HepG2 (cell line): ENCODE results near the gene NLRC4. TPM values are rescaled to one million over a fixed set of nuclear protein-coding genes. Genes with fewer than 3 reads are reported as not detected.

Experiments
- ATF2 ChIP-seq: sonication (generic); formaldehyde crosslinking; IDR thresholded peaks from 2 replicates; pipeline ENCODE4 v1.4.0; 2020; ENCODE audit warnings: missing genetic modification reagents
- DR1 ChIP-seq: sonication (generic); formaldehyde crosslinking; IDR thresholded peaks from 2 replicates; pipeline ENCODE4 v1.8.0; 2021; ENCODE audit warnings: mild to moderate bottlenecking, missing genetic modification reagents, inconsistent platforms
- GMEB2 ChIP-seq: IDR thresholded peaks from 2 replicates; pipeline ENCODE4 v1.6.1; 2016; ENCODE audit warnings: missing biosample characterization, missing genetic modification reagents, low read depth
- GRHL1 ChIP-seq: sonication (generic); formaldehyde crosslinking; conservative IDR thresholded peaks from 2 replicates; pipeline ENCODE4 v1.8.0; 2022; ENCODE audit warnings: missing genetic modification reagents
- KMT2A ChIP-seq: sonication (generic); formaldehyde crosslinking; IDR thresholded peaks from 2 replicates; pipeline ENCODE4 v1.4.0; 2020; ENCODE audit warnings: missing genetic modification reagents
- MTA1 ChIP-seq: sonication (generic); formaldehyde crosslinking; IDR thresholded peaks from 2 replicates; pipeline ENCODE4 v1.4.0; 2020; ENCODE audit warnings: missing genetic modification reagents, mild to moderate bottlenecking, borderline replicate concordance
- PRDM4 ChIP-seq: sonication (generic); formaldehyde crosslinking; IDR thresholded peaks from 2 replicates; pipeline ENCODE4 v1.9.0; 2021; ENCODE audit warnings: missing genetic modification reagents, borderline replicate concordance
- PTBP1 ChIP-seq: fragments of 200-400 bp; formaldehyde crosslinking; IDR thresholded peaks from 2 replicates; pipeline ENCODE4 v1.6.1; 2018; ENCODE audit warnings: low read length, low read depth; ENCODE audit not compliant: poor library complexity, severe bottlenecking
- RBM39 ChIP-seq: fragments of 200-400 bp; formaldehyde crosslinking; IDR thresholded peaks from one replicate; pipeline ENCODE4 v1.6.1; 2018; ENCODE audit warnings: antibody characterized with exemption, mild to moderate bottlenecking, low read depth, low read length; ENCODE audit not compliant: poor library complexity, severe bottlenecking
- RXRB ChIP-seq: IDR thresholded peaks from 2 replicates; pipeline ENCODE4 v1.6.1; 2016; ENCODE audit warnings: borderline replicate concordance, missing genetic modification reagents, missing compliant biosample characterization
- TCF7 ChIP-seq: sonication (generic); IDR thresholded peaks from 2 replicates; pipeline ENCODE4 v1.6.1; 2016; ENCODE audit warnings: antibody characterized with exemption, low read depth
- TFDP1 ChIP-seq: IDR thresholded peaks from 2 replicates; pipeline ENCODE4 v1.6.1; 2016; ENCODE audit warnings: missing compliant biosample characterization, missing genetic modification reagents, borderline replicate concordance
- TMF1 ChIP-seq: sonication (generic); formaldehyde crosslinking; IDR thresholded peaks from 2 replicates; pipeline ENCODE4 v1.8.1; 2022; ENCODE audit warnings: low read depth, missing genetic modification reagents
- ZC3H4 ChIP-seq: sonication (generic); formaldehyde crosslinking; IDR thresholded peaks from 2 replicates; pipeline ENCODE4 v1.4.0; 2020; ENCODE audit warnings: missing genetic modification reagents, borderline replicate concordance
- ZFP90 ChIP-seq: sonication (generic); formaldehyde crosslinking; IDR thresholded peaks from 2 replicates; pipeline ENCODE4 v1.8.0; 2022; ENCODE audit warnings: missing genetic modification reagents, mild to moderate bottlenecking, inconsistent platforms, borderline replicate concordance
- ZMAT3 ChIP-seq: sonication (generic); formaldehyde crosslinking; conservative IDR thresholded peaks from 2 replicates; pipeline ENCODE4 v1.7.0; 2021; ENCODE audit warnings: missing genetic modification reagents
- ZNF326 ChIP-seq: sonication (generic); formaldehyde crosslinking; IDR thresholded peaks from 2 replicates; pipeline ENCODE4 v1.4.0; 2020; ENCODE audit warnings: missing genetic modification reagents, borderline replicate concordance
- ZNF570 ChIP-seq: sonication (generic); formaldehyde crosslinking; IDR thresholded peaks from 2 replicates; pipeline ENCODE4 v1.4.0; 2020; ENCODE audit warnings: mild to moderate bottlenecking, missing genetic modification reagents, borderline replicate concordance
- ZNF577 ChIP-seq: sonication (generic); formaldehyde crosslinking; IDR thresholded peaks from 2 replicates; pipeline ENCODE4 v1.4.0; 2020; ENCODE audit warnings: mild to moderate bottlenecking, low read depth, missing genetic modification reagents, borderline replicate concordance
- ZNF83 ChIP-seq: sonication (generic); formaldehyde crosslinking; IDR thresholded peaks from 2 replicates; pipeline ENCODE4 v1.4.0; 2020; ENCODE audit warnings: missing genetic modification reagents, mild to moderate bottlenecking, borderline replicate concordance
- polyA plus RNA-seq, 8 experiments: library from polyadenylated mRNA; depleted of rRNA in 3 of 8; stranded (reverse) in 7 of 8; unstranded in 1 of 8; fragments of >200 nt; fragmentation: Illumina TruSeq in 4 of 8; extraction: Trizol in 4 of 8; gene quantifications; 2 replicates each; pipeline versions ENCODE4 v1.2.1 to v1.2.3, GENCODE V29; 2011 to 2016; ENCODE audit warnings: low read depth in 4 of 8, missing spikeins in 1 of 8, mixed read lengths in 1 of 8; ENCODE audit not compliant: insufficient read depth in 1 of 8
- total RNA-seq, 5 experiments: library from RNA; depleted of rRNA; stranded (reverse); fragments of >200 nt; fragmentation: Illumina TruSeq; extraction: Trizol; gene quantifications; 2 replicates each; pipeline ENCODE4 v1.2.3, GENCODE V29; 2016; ENCODE audit warnings: low read depth in 1 of 5

Gene NLRC4
- total and polyA plus RNA-seq, 2 of the 13 experiments (the other 11 are each of a cell fraction or from before 2014, with no cell fraction given) = 0.15 to 0.29 TPM

- TF ChIP-seq TCF7 (no peak), ZNF570 (CRISPR knock-in tag) (no peak), GMEB2 (no peak), ZFP90 (peak; percentile 63; the same call in 1 of the 2 replicates), ZNF83 (CRISPR knock-in tag) (peak; percentile 99), PRDM4 (0 out of 2 replicates have a peak, but pooled peaks have one; percentile 37), TFDP1 (CRISPR knock-in tag) (0 out of 2 replicates have a peak, but pooled peaks have one; percentile 40), ZC3H4 (CRISPR knock-in tag) (no peak), MTA1 (CRISPR knock-in tag) (peak; percentile 64; the same call in 1 of the 2 replicates), ZNF577 (no peak), RXRB (CRISPR knock-in tag) (peak; percentile 59), KMT2A (CRISPR knock-in tag) (peak; percentile 95), ATF2 (CRISPR knock-in tag) (0 out of 2 replicates have a peak, but pooled peaks have one; percentile 38), TMF1 (CRISPR knock-in tag) (peak; percentile 82), RBM39 (peak; percentile 92), GRHL1 (CRISPR knock-in tag) (no peak), PTBP1 (no peak), DR1 (CRISPR knock-in tag) (peak; percentile 72), ZMAT3 (CRISPR knock-in tag) (peak; percentile 92), ZNF326 (CRISPR knock-in tag) (no peak)
Observed at GRCh38 chr2:32277674-32278477, 13.2 kb upstream of the NLRC4 start, which contains the start of gene YIPF4 (continued).
